Sigmoid colon (tissue), 3 donors: ENCODE data around the gene UGT1A10.

Source experiments
- POLR2A ChIP-seq, 2 donors: fragments of 450-650 bp; IDR thresholded peaks; one replicate each; pipeline ENCODE4 v1.6.1; 2016; ENCODE audit warnings: antibody characterized with exemption in 2 of 2, mild to moderate bottlenecking in 2 of 2, moderate library complexity in 2 of 2
- TF ChIP-seq, protein P1 (sequence below), 4 experiments: fragments of 450-650 bp in 3 of 4; fragments of 200-600 bp in 1 of 4; IDR thresholded peaks; one replicate each; pipeline ENCODE4 v1.5.1; 2016 to 2019; ENCODE audit warnings: antibody characterized with exemption in 4 of 4, mild to moderate bottlenecking in 3 of 4, moderate library complexity in 2 of 4

DNA sequence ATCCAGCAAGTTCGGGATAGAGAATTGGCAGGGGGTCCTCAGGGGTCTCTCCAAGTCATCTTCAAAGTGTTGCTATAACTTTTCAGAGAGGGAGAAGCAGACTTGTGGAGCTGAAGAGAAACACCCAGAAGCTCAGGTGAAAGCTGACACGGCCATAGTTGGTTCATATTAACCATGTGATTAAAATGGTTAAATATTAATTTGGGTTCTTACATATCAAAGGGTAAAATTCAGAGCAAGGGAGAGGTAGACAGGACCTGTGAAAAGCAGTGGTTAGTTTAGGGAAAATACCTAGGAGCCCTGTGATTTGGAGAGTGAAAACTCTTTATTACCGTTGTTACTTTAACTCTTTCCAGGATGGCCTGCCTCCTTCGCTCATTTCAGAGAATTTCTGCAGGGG, 56.4 kb downstream of the UGT1A10 start, which contains the start of gene UGT1A6:
- no peak for TF ChIP-seq POLR2A (IDR thresholded peaks at IDR 0.05)
- TF ChIP-seq, protein P1, sequence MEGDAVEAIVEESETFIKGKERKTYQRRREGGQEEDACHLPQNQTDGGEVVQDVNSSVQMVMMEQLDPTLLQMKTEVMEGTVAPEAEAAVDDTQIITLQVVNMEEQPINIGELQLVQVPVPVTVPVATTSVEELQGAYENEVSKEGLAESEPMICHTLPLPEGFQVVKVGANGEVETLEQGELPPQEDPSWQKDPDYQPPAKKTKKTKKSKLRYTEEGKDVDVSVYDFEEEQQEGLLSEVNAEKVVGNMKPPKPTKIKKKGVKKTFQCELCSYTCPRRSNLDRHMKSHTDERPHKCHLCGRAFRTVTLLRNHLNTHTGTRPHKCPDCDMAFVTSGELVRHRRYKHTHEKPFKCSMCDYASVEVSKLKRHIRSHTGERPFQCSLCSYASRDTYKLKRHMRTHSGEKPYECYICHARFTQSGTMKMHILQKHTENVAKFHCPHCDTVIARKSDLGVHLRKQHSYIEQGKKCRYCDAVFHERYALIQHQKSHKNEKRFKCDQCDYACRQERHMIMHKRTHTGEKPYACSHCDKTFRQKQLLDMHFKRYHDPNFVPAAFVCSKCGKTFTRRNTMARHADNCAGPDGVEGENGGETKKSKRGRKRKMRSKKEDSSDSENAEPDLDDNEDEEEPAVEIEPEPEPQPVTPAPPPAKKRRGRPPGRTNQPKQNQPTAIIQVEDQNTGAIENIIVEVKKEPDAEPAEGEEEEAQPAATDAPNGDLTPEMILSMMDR (IDR thresholded peaks at IDR 0.05) = no peak
